Measurements from ENCODE around the gene PRKG2. TPM values are rescaled to one million over a fixed set of nuclear protein-coding genes. Genes with fewer than 3 reads are reported as not detected.

The PRKG2 gene
- polyA plus RNA-seq (2013) = 0.37 and 0.41 TPM in 2 replicates

GRCh38 chr4:81214881-81215868 lies at the start of gene PRKG2:
PRKG2 (minus strand) TSS chr4:81215222; CDS start chr4:81205047, 10,175 bp downstream.
- no CpG with 5 or more reads among the region's 75 CpGs for whole genome bisulfite sequencing (ENCODE audit: extremely low coverage, insufficient coverage, insufficient read length)
- no peak within 1 kb of the TSS for H2BK5ac ChIP-seq (ENCODE audit: low read depth, low read length, poor library complexity)
- no peak within 1 kb of the TSS for H3K18ac ChIP-seq (ENCODE audit: low read length)
- H3K27ac ChIP-seq (ENCODE audit: low read depth, low read length) = no peak within 1 kb of the TSS
- H3K9ac ChIP-seq (ENCODE audit: low read length) = no peak within 1 kb of the TSS
- no peak within 1 kb of the TSS for H3K14ac ChIP-seq (ENCODE audit: low read length)
- H2AFZ ChIP-seq (ENCODE audit: insufficient read depth, low read length, poor library complexity) = no peak within 1 kb of the TSS
- H3K4me1 ChIP-seq (ENCODE audit: control insufficient read depth in 1 of 2, insufficient read depth in 2 of 2, low read length in 2 of 2) = peaks cover 7 to 10% of the 10 kb centered on the region in 2 experiments
- H3K27me3 ChIP-seq (ENCODE audit: insufficient read depth, low read length) = peaks cover 36% of the 10 kb centered on the region
- no peak within 1 kb of the TSS for H4K91ac ChIP-seq (ENCODE audit: low read depth, low read length)
- no peaks in the 10 kb centered on the region for H3K79me1 ChIP-seq (ENCODE audit: low read length)
- H3K79me2 ChIP-seq (ENCODE audit: control insufficient read depth, insufficient read depth, low read length, poor library complexity) = no peaks in the 10 kb centered on the region
- H3K23ac ChIP-seq (ENCODE audit: low read length) = no peak within 1 kb of the TSS
- H3K4ac ChIP-seq (ENCODE audit: low read depth, low read length) = no peak within 1 kb of the TSS
- H3K4me2 ChIP-seq (ENCODE audit: low read length) = peak within 1 kb of the TSS; percentile 97
- H3K36me3 ChIP-seq (ENCODE audit: control insufficient read depth in 1 of 2, insufficient read depth in 2 of 2, low read length in 2 of 2) = no peaks in the 10 kb centered on the region
- no peak within 1 kb of the TSS for H2BK120ac ChIP-seq (ENCODE audit: insufficient read depth, low read length, poor library complexity)
- H2BK12ac ChIP-seq (ENCODE audit: low read length) = no peak within 1 kb of the TSS
- no peak within 1 kb of the TSS for H4K8ac ChIP-seq (ENCODE audit: low read depth, low read length)
- peak within 1 kb of the TSS; percentile 61 for H3K4me3 ChIP-seq (ENCODE audit: low read depth, low read length)
- H2AK5ac ChIP-seq (ENCODE audit: low read length) = no peak within 1 kb of the TSS
- H3K9me3 ChIP-seq (ENCODE audit: insufficient read depth, low read depth, low read length) = peaks cover 5% of the 10 kb centered on the region
- no peak within 1 kb of the TSS for H4K12ac ChIP-seq (ENCODE audit: low read depth, low read length)
- DNase-seq = peak; percentile 8 to 33

GRCh38 chr4:81260443-81261101 lies 45.5 kb upstream of the PRKG2 start:
- Histone ChIP-seq H2AK5ac (ENCODE audit: low read length) (no peak overlapping the region), H3K79me2 (ENCODE audit: control insufficient read depth, insufficient read depth, low read length, poor library complexity) (no peaks in the 10 kb centered on the region), H3K4ac (ENCODE audit: low read depth, low read length) (no peak overlapping the region), H3K18ac (ENCODE audit: low read length) (no peak overlapping the region), H3K36me3 (ENCODE audit: control insufficient read depth in 1 of 2, insufficient read depth in 2 of 2, low read length in 2 of 2) (no peaks in the 10 kb centered on the region), H3K4me2 (ENCODE audit: low read length) (no peak overlapping the region), H2BK12ac (ENCODE audit: low read length) (no peak overlapping the region), H2BK120ac (ENCODE audit: insufficient read depth, low read length, poor library complexity) (no peak overlapping the region), H3K9me3 (ENCODE audit: insufficient read depth, low read depth, low read length) (no peaks in the 10 kb centered on the region), H4K91ac (ENCODE audit: low read depth, low read length) (no peak overlapping the region), H2BK5ac (ENCODE audit: low read depth, low read length, poor library complexity) (no peak overlapping the region), H2AFZ (ENCODE audit: insufficient read depth, low read length, poor library complexity) (no peak overlapping the region), H4K8ac (ENCODE audit: low read depth, low read length) (no peak overlapping the region), H3K4me3 (ENCODE audit: low read depth, low read length) (no peak overlapping the region), H3K4me1 (ENCODE audit: control insufficient read depth in 1 of 2, insufficient read depth in 2 of 2, low read length in 2 of 2) (no peaks in the 10 kb centered on the region), H3K79me1 (ENCODE audit: low read length) (no peaks in the 10 kb centered on the region), H3K27me3 (ENCODE audit: insufficient read depth, low read length) (no peaks in the 10 kb centered on the region), H3K9ac (ENCODE audit: low read length) (no peak overlapping the region), H4K12ac (ENCODE audit: low read depth, low read length) (no peak overlapping the region), H3K23ac (ENCODE audit: low read length) (no peak overlapping the region), H3K14ac (ENCODE audit: low read length) (no peak overlapping the region), H3K27ac (ENCODE audit: low read depth, low read length) (no peak overlapping the region)
- DNase-seq = no peak
- no CpG with 5 or more reads among the region's 10 CpGs for WGBS (ENCODE audit: extremely low coverage, insufficient coverage, insufficient read length)

GRCh38 chr4:81258841-81259550 lies 44.0 kb upstream of the PRKG2 start:
- H2BK5ac ChIP-seq (ENCODE audit: low read depth, low read length, poor library complexity) = no peak overlapping the region
- no peaks in the 10 kb centered on the region for H3K9me3 ChIP-seq (ENCODE audit: insufficient read depth, low read depth, low read length)
- no peak overlapping the region for H3K4ac ChIP-seq (ENCODE audit: low read depth, low read length)
- no peak overlapping the region for H3K9ac ChIP-seq (ENCODE audit: low read length)
- H3K18ac ChIP-seq (ENCODE audit: low read length) = no peak overlapping the region
- no peaks in the 10 kb centered on the region for H3K79me2 ChIP-seq (ENCODE audit: control insufficient read depth, insufficient read depth, low read length, poor library complexity)
- no peak overlapping the region for H3K4me2 ChIP-seq (ENCODE audit: low read length)
- H2AK5ac ChIP-seq (ENCODE audit: low read length) = no peak overlapping the region
- no peak overlapping the region for H4K12ac ChIP-seq (ENCODE audit: low read depth, low read length)
- H3K23ac ChIP-seq (ENCODE audit: low read length) = no peak overlapping the region
- DNase-seq = no peak
- no peak overlapping the region for H3K4me3 ChIP-seq (ENCODE audit: low read depth, low read length)
- no peak overlapping the region for H4K91ac ChIP-seq (ENCODE audit: low read depth, low read length)
- no peaks in the 10 kb centered on the region for H3K4me1 ChIP-seq (ENCODE audit: control insufficient read depth in 1 of 2, insufficient read depth in 2 of 2, low read length in 2 of 2)
- H4K8ac ChIP-seq (ENCODE audit: low read depth, low read length) = no peak overlapping the region
- H3K79me1 ChIP-seq (ENCODE audit: low read length) = no peaks in the 10 kb centered on the region
- no peaks in the 10 kb centered on the region for H3K36me3 ChIP-seq (ENCODE audit: control insufficient read depth in 1 of 2, insufficient read depth in 2 of 2, low read length in 2 of 2)
- H2AFZ ChIP-seq (ENCODE audit: insufficient read depth, low read length, poor library complexity) = no peak overlapping the region
- no peak overlapping the region for H3K14ac ChIP-seq (ENCODE audit: low read length)
- H3K27me3 ChIP-seq (ENCODE audit: insufficient read depth, low read length) = no peaks in the 10 kb centered on the region
- no peak overlapping the region for H3K27ac ChIP-seq (ENCODE audit: low read depth, low read length)
- H2BK120ac ChIP-seq (ENCODE audit: insufficient read depth, low read length, poor library complexity) = no peak overlapping the region
- H2BK12ac ChIP-seq (ENCODE audit: low read length) = no peak overlapping the region

GRCh38 chr4:81257816-81258215 lies 42.8 kb upstream of the PRKG2 start:
- Histone ChIP-seq H2BK120ac (ENCODE audit: insufficient read depth, low read length, poor library complexity) (no peak overlapping the region), H3K23ac (ENCODE audit: low read length) (no peak overlapping the region), H3K4me1 (ENCODE audit: control insufficient read depth in 1 of 2, insufficient read depth in 2 of 2, low read length in 2 of 2) (no peaks in the 10 kb centered on the region), H3K4ac (ENCODE audit: low read depth, low read length) (no peak overlapping the region), H3K9ac (ENCODE audit: low read length) (no peak overlapping the region), H3K27me3 (ENCODE audit: insufficient read depth, low read length) (no peaks in the 10 kb centered on the region), H3K79me2 (ENCODE audit: control insufficient read depth, insufficient read depth, low read length, poor library complexity) (no peaks in the 10 kb centered on the region), H4K12ac (ENCODE audit: low read depth, low read length) (no peak overlapping the region), H3K36me3 (ENCODE audit: control insufficient read depth in 1 of 2, insufficient read depth in 2 of 2, low read length in 2 of 2) (no peaks in the 10 kb centered on the region), H2BK12ac (ENCODE audit: low read length) (no peak overlapping the region), H3K27ac (ENCODE audit: low read depth, low read length) (no peak overlapping the region), H3K4me3 (ENCODE audit: low read depth, low read length) (no peak overlapping the region), H4K91ac (ENCODE audit: low read depth, low read length) (no peak overlapping the region), H3K79me1 (ENCODE audit: low read length) (no peaks in the 10 kb centered on the region), H3K4me2 (ENCODE audit: low read length) (no peak overlapping the region), H2AK5ac (ENCODE audit: low read length) (no peak overlapping the region), H2AFZ (ENCODE audit: insufficient read depth, low read length, poor library complexity) (no peak overlapping the region), H3K18ac (ENCODE audit: low read length) (no peak overlapping the region), H4K8ac (ENCODE audit: low read depth, low read length) (no peak overlapping the region), H2BK5ac (ENCODE audit: low read depth, low read length, poor library complexity) (no peak overlapping the region), H3K9me3 (ENCODE audit: insufficient read depth, low read depth, low read length) (no peaks in the 10 kb centered on the region), H3K14ac (ENCODE audit: low read length) (no peak overlapping the region)
- no CpG with 5 or more reads among the region's 3 CpGs for WGBS (ENCODE audit: extremely low coverage, insufficient coverage, insufficient read length)
- DNase-seq = no peak
